ENCODE data around the gene PHF1.

- TF ChIP-seq, protein P1, sequence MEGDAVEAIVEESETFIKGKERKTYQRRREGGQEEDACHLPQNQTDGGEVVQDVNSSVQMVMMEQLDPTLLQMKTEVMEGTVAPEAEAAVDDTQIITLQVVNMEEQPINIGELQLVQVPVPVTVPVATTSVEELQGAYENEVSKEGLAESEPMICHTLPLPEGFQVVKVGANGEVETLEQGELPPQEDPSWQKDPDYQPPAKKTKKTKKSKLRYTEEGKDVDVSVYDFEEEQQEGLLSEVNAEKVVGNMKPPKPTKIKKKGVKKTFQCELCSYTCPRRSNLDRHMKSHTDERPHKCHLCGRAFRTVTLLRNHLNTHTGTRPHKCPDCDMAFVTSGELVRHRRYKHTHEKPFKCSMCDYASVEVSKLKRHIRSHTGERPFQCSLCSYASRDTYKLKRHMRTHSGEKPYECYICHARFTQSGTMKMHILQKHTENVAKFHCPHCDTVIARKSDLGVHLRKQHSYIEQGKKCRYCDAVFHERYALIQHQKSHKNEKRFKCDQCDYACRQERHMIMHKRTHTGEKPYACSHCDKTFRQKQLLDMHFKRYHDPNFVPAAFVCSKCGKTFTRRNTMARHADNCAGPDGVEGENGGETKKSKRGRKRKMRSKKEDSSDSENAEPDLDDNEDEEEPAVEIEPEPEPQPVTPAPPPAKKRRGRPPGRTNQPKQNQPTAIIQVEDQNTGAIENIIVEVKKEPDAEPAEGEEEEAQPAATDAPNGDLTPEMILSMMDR (IDR thresholded peaks at IDR 0.05), result no peak
- no peak for TF ChIP-seq EZH2 (IDR thresholded peaks at IDR 0.05; ENCODE audit: borderline replicate concordance, insufficient read depth, low read depth, low read length, poor library complexity, severe bottlenecking)
Measured at GRCh38 chr6:33412140-33413009, 1.6 kb downstream of the PHF1 start.

All from B cell (primary cell).